ENCODE results near the gene SETD7. TPM values are rescaled to one million over a fixed set of nuclear protein-coding genes. Genes with fewer than 3 reads are reported as not detected.

The SETD7 gene
- total and polyA plus RNA-seq, 2 of the 4 experiments (the other 2 are of a cell fraction), result 17.0 to 46.6 TPM

- no peak overlapping the region for H2BK20ac ChIP-seq (ENCODE audit: low read depth, low read length)
- no TSS peak for BruUV-seq (replicated peaks)
- H2AK9ac ChIP-seq (replicated peaks; ENCODE audit: low read depth, low read length, poor library complexity), result no peak overlapping the region
- H4K91ac ChIP-seq (ENCODE audit: insufficient read depth, low read depth, low read length), result no peak overlapping the region
- peaks cover 20% of the 10 kb centered on the region for H3K27me3 ChIP-seq (ENCODE audit: control insufficient read depth, insufficient read depth, low read length)
- H3K27ac ChIP-seq (ENCODE audit: insufficient read depth, low read length), result no peak overlapping the region
- no peak overlapping the region for H3K14ac ChIP-seq (replicated peaks; ENCODE audit: low read depth, low read length)
- no peak overlapping the region for H3K4ac ChIP-seq (ENCODE audit: low read depth, low read length)
- no peak overlapping the region for H2BK15ac ChIP-seq (ENCODE audit: low read depth, low read length)
- dilution Hi-C loops (cut with HindIII; ENCODE audit: low sequenced_read_pairs, unreplicated experiment), result no loop called here
- peaks cover 2% of the 10 kb centered on the region; the same call in 1 of the 2 replicates for H3K9me1 ChIP-seq (ENCODE audit: insufficient read depth, low read length)
- TF ChIP-seq CEBPB (IDR thresholded peaks at IDR 0.05; ENCODE audit: low read depth, low read length) (0 out of 2 replicates have a peak, but pooled peaks have one; percentile 3), CHD1 (IDR thresholded peaks at IDR 0.05; ENCODE audit: low read depth, low read length) (no peak)
- peaks cover 2% of the 10 kb centered on the region for H3K4me1 ChIP-seq (ENCODE audit: control insufficient read depth, insufficient read depth, low read length)
- intact Hi-C loops (cut with micrococcal nuclease), result loop anchor here (10.0 kb wide), 1 partner anchor 356 kb away; no protein-coding TSS in a partner anchor
- H2AK5ac ChIP-seq (ENCODE audit: low read depth, low read length), result no peak overlapping the region
- no peak overlapping the region for H2BK120ac ChIP-seq (ENCODE audit: low read depth, low read length)
- 45% methylated on average over 2 of the region's 6 CpGs; no CpG with 5 or more reads in 1 of the 2 experiments for WGBS, 2 experiments (ENCODE audit: extremely low coverage in 2 of 2, insufficient read length in 1 of 2)
- no peak overlapping the region for H3K4me2 ChIP-seq (ENCODE audit: low read depth, low read length)
- no peak overlapping the region for H4K5ac ChIP-seq (ENCODE audit: low read depth, low read length)
- H3K9ac ChIP-seq (ENCODE audit: low read depth, low read length), result no peak overlapping the region
- H3K9me3 ChIP-seq (ENCODE audit: control insufficient read depth, insufficient read depth, low read length), result no peaks in the 10 kb centered on the region
- ATAC-seq (ENCODE audit: low read depth) (no peak), DNase-seq (no peak)
- CTCF ChIA-PET, result interaction anchor here (0.6 kb wide), 1 partner anchor 63 kb away, joined by 4 read pairs; no protein-coding TSS in a partner anchor
- no peak overlapping the region for H4K8ac ChIP-seq (ENCODE audit: low read depth in 2 of 2, low read length in 2 of 2)
- no peak overlapping the region for H3K4me3 ChIP-seq (ENCODE audit: insufficient read depth, low read depth, low read length)
- no peaks in the 10 kb centered on the region for H3K36me3 ChIP-seq (ENCODE audit: control insufficient read depth, insufficient read depth, low read length)
- no peak overlapping the region for H3K18ac ChIP-seq (ENCODE audit: low read depth, low read length)
- in situ Hi-C loops (cut with MboI; ENCODE audit: low sequenced_read_pairs), result no loop called here
- H4K20me1 ChIP-seq (ENCODE audit: insufficient read depth, low read length), result no peaks in the 10 kb centered on the region
- H3K79me1 ChIP-seq (ENCODE audit: low read depth in 1 of 2, low read length in 2 of 2), result no peaks in the 10 kb centered on the region
- POLR2A ChIA-PET (ENCODE audit: unreplicated experiment), result no interaction called here
- no peak overlapping the region for H3K23ac ChIP-seq (ENCODE audit: low read depth, low read length)
- no peak overlapping the region for H2BK5ac ChIP-seq (ENCODE audit: low read depth, low read length, poor library complexity, severe bottlenecking)
- H3K56ac ChIP-seq (ENCODE audit: extremely low read depth, insufficient read depth, low read length), result no peak overlapping the region
- H2AFZ ChIP-seq (replicated peaks; ENCODE audit: low read length, poor library complexity), result no peak overlapping the region
These were observed 4.5 kb upstream of the SETD7 start for GRCh38 chr4:139560406-139561104.
